Renal cortical epithelial cell (primary cell): ENCODE measurements around the gene HECTD2. TPM values are rescaled to one million over a fixed set of nuclear protein-coding genes. Genes with fewer than 3 reads are reported as not detected.
"Not testable (repeated sequence)": the region's sequence is repeated elsewhere in the genome, so short reads cannot be mapped to it uniquely, and the experiment has no call there.

Experiments used
- DNase-seq: peaks from one replicate; pipeline ENCODE4 v3.0.0-alpha.2; 2011; ENCODE audit warnings: low read depth
- total RNA-seq: library from RNA; depleted of rRNA; stranded (reverse); fragments of >200 nt; gene quantifications from 2 replicates; pipeline ENCODE4 v1.2.3, GENCODE V29; 2014

The HECTD2 gene
- total RNA-seq, 1 donor from 2014 or later, result 11.7 TPM

DNA sequence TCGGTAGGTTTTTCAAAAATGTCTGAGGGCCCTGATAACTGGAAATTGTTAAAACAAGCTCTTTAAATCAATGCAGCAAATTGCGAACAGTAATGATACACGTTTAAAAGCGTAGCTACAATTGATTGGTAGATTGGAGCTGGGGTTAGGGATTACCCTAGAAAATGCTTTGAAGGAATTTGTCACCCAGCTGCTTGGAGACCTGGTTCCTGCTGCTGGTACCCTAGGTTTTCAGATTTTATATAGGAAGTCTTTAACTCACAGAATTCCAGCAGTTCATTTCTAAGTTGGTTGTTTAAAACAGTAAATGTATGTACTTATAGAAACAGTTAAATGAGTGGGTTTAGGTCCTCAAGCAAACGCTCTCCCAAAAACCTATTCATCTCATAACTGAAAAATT lies 1.5 kb downstream of the HECTD2 start:
- DNase-seq, result no peak

- DNase-seq, result peak; percentile 28
These were observed 2.4 kb downstream of the HECTD2 start for GRCh38 chr10:91412354-91413087.

- peak; percentile 36 for DNase-seq
These were observed 5.7 kb downstream of the HECTD2 start for GRCh38 chr10:91415816-91416215.

DNA sequence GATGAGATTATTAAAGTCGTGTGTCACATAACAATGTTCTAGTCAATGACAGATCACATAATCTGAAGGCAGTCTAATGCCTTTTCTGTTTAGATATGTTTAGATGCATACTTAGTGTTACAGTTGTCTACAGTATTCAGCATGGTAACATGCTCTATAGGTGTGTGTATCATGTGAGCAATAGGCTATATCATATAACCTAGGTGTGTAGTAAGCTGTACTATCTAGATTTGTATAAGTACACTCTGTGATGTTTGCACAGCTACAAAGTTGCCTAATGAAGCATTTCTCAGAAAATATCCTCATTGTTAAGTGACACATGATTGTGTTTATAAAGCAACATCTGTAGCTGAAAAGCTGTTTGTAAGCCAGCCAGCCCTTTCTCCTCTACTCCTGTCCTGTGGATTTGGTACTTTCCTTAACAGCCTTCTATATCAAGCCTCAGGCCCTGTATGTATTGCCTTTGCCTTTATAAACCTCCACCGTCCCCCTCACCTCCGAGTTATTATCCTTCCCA lies 6.3 kb downstream of the HECTD2 start:
- DNase-seq, result peak; percentile 7

DNA sequence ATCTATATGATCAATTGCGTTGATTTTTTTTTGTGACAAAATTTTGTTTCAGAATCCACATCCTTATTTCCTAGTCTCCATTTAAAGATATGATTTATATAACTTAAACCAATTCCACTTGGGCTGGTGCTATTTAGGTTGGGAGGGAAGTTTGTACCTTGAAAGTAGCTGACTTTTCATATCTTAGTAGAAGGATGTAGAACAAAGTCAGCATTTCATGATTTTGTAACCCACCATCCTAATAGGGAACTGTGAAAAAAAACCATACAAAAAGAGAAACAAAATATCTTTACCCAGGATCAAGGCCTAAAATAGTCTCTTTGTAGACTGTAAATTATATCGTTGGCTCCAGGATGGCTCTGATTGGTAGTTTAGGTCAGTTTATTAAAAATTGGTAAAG lies 8.3 kb downstream of the HECTD2 start:
- no peak for DNase-seq

DNA sequence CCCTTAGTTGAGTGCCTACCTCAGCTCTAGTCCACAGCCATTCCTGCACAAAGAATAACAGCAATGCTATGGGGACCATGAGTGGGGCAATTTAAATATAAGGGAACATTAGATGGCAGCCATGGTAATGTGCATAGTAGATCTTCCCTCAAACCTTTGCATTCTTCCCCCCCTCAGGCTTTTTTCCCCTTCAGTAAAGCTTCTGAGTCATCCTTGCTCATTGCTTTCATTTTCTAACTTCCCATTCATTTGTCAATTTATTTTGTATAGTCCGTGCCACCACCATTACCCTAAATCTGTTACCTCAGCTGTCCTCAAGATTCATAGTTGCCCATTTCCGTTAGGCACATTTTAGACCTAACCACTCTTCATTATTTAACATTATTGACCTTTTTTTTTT lies 10.7 kb downstream of the HECTD2 start:
- DNase-seq, result peak; percentile 57

DNA sequence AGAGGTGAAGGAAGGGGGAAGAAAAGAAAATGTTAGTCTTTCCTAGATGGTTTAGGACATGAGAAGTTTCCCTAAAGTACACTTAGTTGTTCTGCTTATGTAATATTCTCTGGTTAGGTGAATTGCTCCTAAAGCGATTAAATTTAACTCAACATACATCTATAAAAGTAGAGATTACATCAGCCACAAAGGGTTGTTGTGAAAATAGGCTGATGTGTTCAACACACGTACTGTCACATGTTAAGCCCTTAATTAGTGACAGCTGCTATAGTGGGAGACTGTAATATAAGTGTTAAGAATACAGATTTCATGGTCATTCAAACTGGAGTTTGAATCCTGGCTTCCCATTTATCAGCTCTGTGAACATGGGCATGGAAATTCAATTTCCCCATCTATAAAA lies 12.8 kb downstream of the HECTD2 start:
- DNase-seq, result no peak

DNA sequence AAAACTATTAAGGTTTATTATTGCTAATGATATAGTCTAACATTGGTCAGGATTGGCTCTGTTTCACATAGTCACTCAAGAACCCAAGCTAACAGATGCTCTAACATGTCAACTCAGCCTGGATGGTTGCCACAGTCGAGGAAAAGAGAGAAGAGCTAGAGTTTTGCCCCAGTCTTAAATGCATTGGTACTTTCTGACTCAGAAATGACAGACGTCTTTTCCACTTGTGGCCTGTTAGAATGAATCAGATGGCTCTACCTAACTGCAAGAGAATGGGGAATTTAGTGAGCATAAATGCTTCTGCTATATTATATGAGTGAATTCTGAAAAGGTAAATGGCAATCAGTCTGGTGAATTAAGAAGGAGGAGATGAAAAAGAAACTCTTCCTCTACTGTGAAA lies 13.9 kb downstream of the HECTD2 start:
- peak; percentile 18 for DNase-seq

- DNase-seq, result no peak
These were observed 22.0 kb downstream of the HECTD2 start for GRCh38 chr10:91432175-91432574.

DNA sequence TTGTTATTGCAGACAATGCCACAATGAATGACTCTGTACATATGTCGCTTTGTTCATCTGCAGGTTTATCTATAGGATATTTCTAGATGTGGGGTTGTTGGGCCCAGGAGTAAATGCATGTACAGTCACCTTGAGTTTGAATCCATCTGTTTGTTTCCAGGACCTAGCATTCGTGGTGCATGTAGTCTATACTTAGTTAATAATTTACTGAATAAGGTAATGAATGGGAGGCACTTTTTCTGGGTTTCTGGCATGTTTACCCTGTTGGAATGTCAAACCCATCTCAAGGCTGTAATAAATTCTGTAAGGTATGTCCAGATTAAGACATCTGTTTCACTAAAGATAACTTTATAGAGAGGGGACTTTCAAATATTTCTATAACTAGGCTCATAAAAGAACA lies 23.5 kb downstream of the HECTD2 start:
- peak; percentile 71 for DNase-seq

- peak; percentile 59 for DNase-seq
These were observed 23.9 kb downstream of the HECTD2 start for GRCh38 chr10:91434041-91434440.

DNA sequence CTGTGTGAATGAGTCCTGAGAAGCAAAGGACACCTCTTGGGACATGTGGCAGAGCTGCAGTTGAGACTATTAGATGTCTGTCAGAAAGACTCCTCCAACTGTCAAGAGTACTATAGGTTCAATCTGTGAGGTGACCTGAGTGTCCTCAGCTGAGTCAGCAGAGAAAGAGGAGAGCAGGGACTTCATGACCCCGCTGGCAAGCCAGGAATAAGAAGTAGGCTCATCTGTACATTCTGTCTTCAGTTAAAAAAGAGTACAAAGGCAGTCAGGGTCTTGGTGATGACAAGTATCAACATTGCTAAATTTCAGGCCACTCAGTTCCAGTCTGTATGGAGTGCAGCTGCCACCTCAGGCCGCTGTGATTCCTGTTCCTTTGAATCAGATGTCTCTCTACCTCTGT lies 25.1 kb downstream of the HECTD2 start:
- no peak for DNase-seq

DNA sequence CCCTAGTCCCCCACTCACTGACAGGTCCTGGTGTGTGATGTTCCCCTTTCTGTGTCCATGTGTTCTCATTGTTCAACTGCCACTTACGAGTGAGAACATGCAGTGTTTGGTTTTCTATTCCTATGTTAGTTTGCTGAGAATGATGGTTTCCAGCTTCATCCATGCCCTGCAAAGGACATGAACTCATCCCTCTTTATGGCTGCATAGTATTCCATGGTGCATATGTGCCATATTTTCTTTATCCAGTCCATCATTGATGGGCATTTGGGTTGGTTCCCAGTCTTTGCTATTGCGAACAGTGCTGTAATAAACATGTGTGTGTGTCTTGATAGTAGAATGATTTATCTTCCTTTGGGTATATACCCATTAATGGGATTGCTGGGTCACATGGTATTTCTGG lies 28.1 kb downstream of the HECTD2 start:
- DNase-seq, result not testable (repeated sequence)

GRCh38 chr10:91444211-91445182 lies 34.4 kb downstream of the HECTD2 start:
- DNase-seq, result no peak

GRCh38 chr10:91452063-91452462 lies 41.9 kb downstream of the HECTD2 start:
- DNase-seq, result no peak

DNA sequence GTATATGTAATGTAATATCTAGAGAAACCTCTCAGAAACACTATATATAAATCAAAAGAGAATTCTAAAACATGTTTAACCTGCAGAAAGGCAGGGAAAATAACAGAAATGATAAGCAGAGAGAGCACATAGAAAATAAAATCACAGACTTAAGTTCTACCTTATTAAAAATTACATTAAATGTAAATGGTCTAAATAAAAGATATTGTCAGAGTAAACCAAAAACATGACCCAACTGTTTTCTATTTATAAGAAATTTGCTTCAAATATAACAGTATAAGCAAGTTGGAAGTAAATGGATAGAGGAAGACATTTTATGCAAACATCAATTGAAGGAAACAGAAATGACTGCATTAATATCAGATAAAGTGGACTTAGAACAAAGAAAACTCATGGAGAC lies 43.4 kb downstream of the HECTD2 start:
- no peak for DNase-seq

DNA sequence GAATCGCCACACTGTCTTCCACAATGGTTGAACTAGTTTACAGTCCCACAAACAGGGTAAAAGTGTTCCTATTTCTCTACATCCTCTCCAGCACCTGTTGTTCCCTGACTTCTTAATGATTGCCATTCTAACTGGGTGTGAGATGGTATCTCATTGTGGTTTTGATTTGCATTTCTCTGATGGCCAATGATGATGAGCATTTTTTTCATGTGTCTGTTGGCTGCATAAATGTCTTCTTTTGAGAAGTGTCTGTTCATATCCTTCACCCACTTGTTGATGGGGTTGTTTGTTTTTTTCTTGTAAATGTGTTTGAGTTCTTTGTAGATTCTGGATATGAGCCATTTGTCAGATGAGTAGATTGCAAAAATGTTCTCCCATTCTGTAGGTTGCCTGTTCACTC lies 45.0 kb downstream of the HECTD2 start:
- not testable (repeated sequence) for DNase-seq

- DNase-seq, result no peak
These were observed 50.5 kb downstream of the HECTD2 start for GRCh38 chr10:91460681-91461080.

DNA sequence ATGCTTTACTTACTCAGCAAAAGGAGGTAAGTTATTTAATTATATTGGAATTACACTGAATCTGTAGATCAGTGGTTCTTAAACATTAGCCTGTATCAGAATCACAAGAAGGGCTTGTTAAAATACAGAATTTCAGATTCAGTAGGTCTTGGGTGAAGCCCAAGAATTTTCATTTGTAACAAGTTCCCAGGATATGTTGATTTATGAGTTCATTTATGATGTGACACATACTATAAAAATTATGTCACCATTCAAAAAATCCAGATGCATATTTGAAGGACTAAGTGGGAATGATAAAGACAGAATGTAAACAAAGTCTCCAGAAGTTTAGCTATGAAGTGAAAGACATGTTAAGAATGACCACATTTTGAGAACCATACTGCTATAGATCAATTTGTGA lies 52.3 kb downstream of the HECTD2 start:
- no peak for DNase-seq

DNA sequence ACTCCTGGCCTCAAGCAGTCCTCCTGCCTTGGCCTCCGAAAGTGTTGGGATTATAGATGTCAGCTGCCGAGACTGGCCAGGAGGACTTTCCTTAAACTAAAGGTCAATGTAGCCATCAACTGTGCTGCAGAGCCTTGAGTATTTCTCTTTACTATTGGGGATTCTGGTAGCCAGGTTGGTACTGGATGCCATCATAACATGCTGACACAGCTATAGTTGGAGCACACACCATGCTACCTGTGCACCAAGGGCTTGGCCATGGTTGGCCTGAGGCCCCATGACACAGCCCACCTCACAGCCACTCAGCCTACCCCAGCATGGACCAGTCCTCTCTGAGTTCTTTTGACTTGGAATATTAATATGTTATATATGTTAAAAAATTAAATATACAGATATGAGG lies 54.4 kb downstream of the HECTD2 start:
- no peak for DNase-seq

GRCh38 chr10:91465261-91465660 lies 55.1 kb downstream of the HECTD2 start:
- no peak for DNase-seq

- no peak for DNase-seq
These were observed 57.0 kb downstream of the HECTD2 start for GRCh38 chr10:91467114-91467513.

- DNase-seq, result no peak
These were observed 61.5 kb downstream of the HECTD2 start for GRCh38 chr10:91471602-91472001.
